Activated CD8-positive, alpha-beta T cell treated with anti-CD3 and anti-CD28 coated beads for 36 hours (primary cell): ENCODE measurements around the gene CHST13. TPM values are rescaled to one million over a fixed set of nuclear protein-coding genes. Genes with fewer than 3 reads are reported as not detected.

Experiments
- ATAC-seq: fragments of 200-7000 bp; cut with Tn5 transposase; one replicate; pipeline ENCODE4 v1.10.0; 2021; ENCODE audit warnings: mild to moderate bottlenecking, moderate library complexity
- CTCF ChIA-PET: fragments of 350-600 bp; sonication (Branson Sonifier 250); formaldehyde crosslinking; loops from one replicate; lab custom pipeline; 2021; ENCODE audit warnings: antibody characterized with exemption; lab: Charles Lee
- POLR2A ChIA-PET: fragments of 350-600 bp; sonication (Branson Sonifier 250); formaldehyde crosslinking; loops from one replicate; lab custom pipeline; 2021; ENCODE audit warnings: antibody characterized with exemption; lab: Charles Lee
- DNase-seq: peaks from one replicate; pipeline ENCODE4 v3.0.0-alpha.2; 2020
- H3K27ac Mint-ChIP-seq: one replicate; pipeline ENCODE4 v1.8.0; 2021; ENCODE audit warnings: mild to moderate bottlenecking, mixed read lengths
- H3K27me3 Mint-ChIP-seq: one replicate; pipeline ENCODE4 v1.8.0; 2021; ENCODE audit warnings: mixed read lengths
- H3K36me3 Mint-ChIP-seq: one replicate; pipeline ENCODE4 v1.8.0; 2021; ENCODE audit warnings: low read depth, mixed read lengths
- H3K4me1 Mint-ChIP-seq: one replicate; pipeline ENCODE4 v1.8.0; 2021; ENCODE audit warnings: low read depth, mixed read lengths
- H3K4me3 Mint-ChIP-seq: one replicate; pipeline ENCODE4 v1.8.0; 2021; ENCODE audit warnings: mild to moderate bottlenecking, moderate library complexity, mixed read lengths
- H3K9me3 Mint-ChIP-seq: one replicate; pipeline ENCODE4 v1.8.0; 2021; ENCODE audit warnings: mixed read lengths
- CTCF ChIP-seq: fragments of 200-600 bp; IDR thresholded peaks from one replicate; pipeline ENCODE4 v1.8.0; 2022; ENCODE audit warnings: antibody characterized with exemption, mild to moderate bottlenecking
- intact Hi-C: fragments of 100-400 bp; cut with micrococcal nuclease; formaldehyde crosslinking; loops from one replicate; pipeline ENCODE4 v1.10.0; 2022
- total RNA-seq, 2 experiments: library from RNA; stranded (reverse); gene quantifications; one replicate each; pipeline ENCODE4 v1.2.3, GENCODE V29; 2021

The CHST13 gene
- total RNA-seq, 2 experiments from 2014 or later: not detected

DNA sequence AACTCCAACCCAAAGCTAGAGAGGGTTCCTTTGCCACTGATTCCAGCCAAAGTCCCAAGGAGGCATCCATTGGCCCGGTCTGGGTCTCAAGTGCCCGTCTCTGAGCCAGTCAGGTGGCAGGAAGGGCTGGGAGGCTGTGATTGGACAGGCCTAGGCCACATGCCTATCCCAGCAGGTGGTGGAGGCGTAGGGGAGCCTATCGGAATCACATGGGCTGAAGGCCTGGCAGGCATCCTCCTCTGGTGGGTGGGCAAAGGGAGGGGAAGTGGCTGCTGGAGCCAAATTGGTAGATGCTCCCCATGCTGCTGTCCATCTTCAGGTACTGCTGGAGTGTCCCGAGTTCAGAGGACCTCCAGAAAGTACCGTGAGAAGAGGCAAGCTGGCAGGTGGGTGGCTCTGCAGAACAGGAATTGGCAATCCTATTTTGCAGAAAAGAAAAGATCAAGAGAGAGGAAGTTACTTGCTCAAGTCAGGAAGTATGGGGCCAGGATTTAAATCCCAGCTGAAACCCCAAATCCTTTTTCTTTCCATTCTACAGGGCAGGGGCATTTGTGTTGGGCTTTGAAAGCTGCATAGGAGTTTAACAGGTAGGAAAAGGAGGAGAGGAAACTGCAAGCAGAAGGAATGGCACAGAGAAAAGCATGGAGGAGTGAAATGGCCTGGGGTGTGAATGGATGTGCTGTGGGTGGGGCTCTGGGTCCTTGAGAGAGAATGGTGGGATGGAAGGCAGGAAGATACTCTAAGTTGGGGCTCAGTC lies 3.7 kb downstream of the CHST13 start:
- POLR2A ChIA-PET: interaction anchor here (0.6 kb wide), 1 partner anchor 178 kb away, joined by 3 read pairs; no protein-coding TSS in a partner anchor
- ATAC-seq (no peak), DNase-seq (no peak)
- Mint-ChIP-seq H3K27me3 (peaks cover 11% of the 10 kb centered on the region), H3K27ac (no peak overlapping the region), H3K36me3 (no peaks in the 10 kb centered on the region), H3K4me1 (no peaks in the 10 kb centered on the region), H3K4me3 (no peak overlapping the region), H3K9me3 (no peaks in the 10 kb centered on the region)
- CTCF ChIA-PET: interaction anchor here (1.0 kb wide), 1 partner anchor 18 kb away, joined by 3 read pairs; no protein-coding TSS in a partner anchor
- no peak for TF ChIP-seq CTCF
- intact Hi-C loops: no loop called here

- DNase-seq: no peak
- intact Hi-C loops: no loop called here
- Mint-ChIP-seq H3K36me3 (no peaks in the 10 kb centered on the region), H3K27ac (no peak overlapping the region), H3K4me1 (no peaks in the 10 kb centered on the region), H3K9me3 (no peaks in the 10 kb centered on the region), H3K4me3 (no peak overlapping the region), H3K27me3 (peaks cover 7% of the 10 kb centered on the region)
- no peak for ATAC-seq
- TF ChIP-seq CTCF: no peak
- ChIA-PET POLR2A (no interaction called here), CTCF (no interaction called here)
These were observed 4.5 kb downstream of the CHST13 start for GRCh38 chr3:126528419-126528799.

- ATAC-seq (no peak), DNase-seq (no peak)
- no peak overlapping the region for H3K27ac Mint-ChIP-seq
- H3K9me3 Mint-ChIP-seq: no peaks in the 10 kb centered on the region
- ChIA-PET POLR2A (no interaction called here), CTCF (no interaction called here)
- H3K36me3 Mint-ChIP-seq: no peaks in the 10 kb centered on the region
- no peak overlapping the region for H3K4me3 Mint-ChIP-seq
- TF ChIP-seq CTCF: no peak
- H3K27me3 Mint-ChIP-seq: peaks cover 4% of the 10 kb centered on the region
- H3K4me1 Mint-ChIP-seq: no peaks in the 10 kb centered on the region
- intact Hi-C loops: no loop called here
These were observed 5.0 kb downstream of the CHST13 start for GRCh38 chr3:126528800-126529541.

DNA sequence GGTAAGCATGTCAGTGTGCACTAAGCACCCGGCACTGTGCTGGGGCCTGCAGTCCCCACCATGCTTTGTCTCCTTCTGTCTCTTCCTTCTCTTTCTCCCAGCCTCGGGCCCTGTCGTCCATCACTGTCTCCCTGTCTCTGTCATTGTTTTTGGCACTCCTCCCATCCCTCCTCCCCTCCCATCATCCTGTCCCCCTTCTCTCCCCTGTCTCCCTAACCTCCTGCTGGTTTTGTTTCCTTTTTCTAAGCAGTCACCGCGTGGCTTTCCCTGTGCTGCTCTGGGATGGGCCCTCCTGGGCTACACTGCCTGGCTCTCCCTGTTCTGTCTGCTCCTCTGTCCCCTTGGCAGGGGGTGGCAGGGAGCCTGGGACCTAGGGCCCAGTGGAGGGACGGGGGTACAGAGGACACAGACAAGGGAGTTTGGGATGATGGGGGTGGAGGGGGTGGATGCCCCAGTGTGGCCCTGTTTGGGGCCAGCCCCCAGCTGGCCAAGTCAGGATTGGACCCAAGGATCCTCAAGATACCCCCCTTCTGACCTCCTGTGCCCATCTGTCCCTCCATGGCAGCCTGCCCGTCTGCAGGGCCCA lies 5.7 kb downstream of the CHST13 start:
- Mint-ChIP-seq H3K27me3 (peaks cover 8% of the 10 kb centered on the region), H3K27ac (no peak overlapping the region), H3K9me3 (no peaks in the 10 kb centered on the region), H3K4me1 (no peaks in the 10 kb centered on the region), H3K36me3 (no peaks in the 10 kb centered on the region), H3K4me3 (no peak overlapping the region)
- POLR2A ChIA-PET: no interaction called here
- TF ChIP-seq CTCF: no peak
- ATAC-seq (no peak), DNase-seq (no peak)
- intact Hi-C loops: no loop called here
- CTCF ChIA-PET: no interaction called here
